Spleen (tissue), 11 donors: ENCODE results near the gene XAGE2. TPM values are rescaled to one million over a fixed set of nuclear protein-coding genes. Genes with fewer than 3 reads are reported as not detected.

Experiments
- DNase-seq: peaks from one replicate; pipeline ENCODE4 v3.0.0-alpha.2; 2020
- H3K27ac ChIP-seq, 8 donors: fragments of 200-600 bp; sonication (generic) in 7 of 8; 1 replicate in 4 of 8; 2 replicates in 4 of 8; pipeline versions ENCODE4 v1.5.0 to v1.8.0; 2016 to 2021; ENCODE audit warnings: inconsistent platforms in 4 of 8, mild to moderate bottlenecking in 4 of 8, moderate library complexity in 1 of 8
- H3K27me3 ChIP-seq, 7 donors: fragments of 200-600 bp; sonication (generic) in 6 of 7; replicated peaks in 1 of 7; 1 replicate in 4 of 7; 2 replicates in 3 of 7; pipeline versions ENCODE4 v1.5.0 to v1.8.0; 2016 to 2021; ENCODE audit warnings: inconsistent platforms in 3 of 7, mild to moderate bottlenecking in 1 of 7
- H3K36me3 ChIP-seq, 6 donors: fragments of 200-600 bp; sonication (generic) in 5 of 6; 1 replicate in 4 of 6; 2 replicates in 2 of 6; pipeline versions ENCODE4 v1.5.0 to v1.8.0; 2016 to 2021; ENCODE audit warnings: inconsistent platforms in 2 of 6
- H3K4me1 ChIP-seq, 6 donors: fragments of 200-600 bp; sonication (generic) in 5 of 6; 1 replicate in 3 of 6; 2 replicates in 3 of 6; pipeline versions ENCODE4 v1.5.0 to v1.8.0; 2016 to 2021; ENCODE audit warnings: inconsistent platforms in 3 of 6
- H3K4me3 ChIP-seq, 8 donors: fragments of 200-600 bp; sonication (generic) in 7 of 8; 1 replicate in 4 of 8; 2 replicates in 4 of 8; pipeline versions ENCODE4 v1.5.0 to v1.8.0; 2016 to 2021; ENCODE audit warnings: inconsistent platforms in 4 of 8, mild to moderate bottlenecking in 4 of 8, moderate library complexity in 2 of 8
- H3K9me3 ChIP-seq, 8 donors: fragments of 200-600 bp; sonication (generic) in 7 of 8; 1 replicate in 4 of 8; 2 replicates in 4 of 8; pipeline versions ENCODE4 v1.5.0 to v1.8.0; 2016 to 2021; ENCODE audit warnings: inconsistent platforms in 4 of 8
- CTCF ChIP-seq, 11 experiments: fragments of 200-600 bp in 7 of 11; fragments of 450-650 bp in 4 of 11; sonication (generic) in 4 of 11; IDR thresholded peaks in 8 of 11; conservative IDR thresholded peaks in 3 of 11; 1 replicate in 7 of 11; 2 replicates in 4 of 11; pipeline versions ENCODE4 v1.4.0 to v1.8.0; 2016 to 2021; ENCODE audit warnings: antibody characterized with exemption in 11 of 11, inconsistent platforms in 4 of 11, mild to moderate bottlenecking in 1 of 11
- POLR2A ChIP-seq, 3 donors: fragments of 450-650 bp; IDR thresholded peaks; one replicate each; pipeline ENCODE4 v1.5.1; 2017; ENCODE audit warnings: antibody characterized with exemption in 3 of 3, mild to moderate bottlenecking in 1 of 3
- POLR2AphosphoS5 ChIP-seq, 3 donors: sonication (generic); formaldehyde crosslinking; IDR thresholded peaks; one replicate each; pipeline ENCODE4 v1.5.1; 2017; ENCODE audit warnings: antibody characterized with exemption in 3 of 3
- WGBS, 5 donors: extraction: QIAGEN DNeasy Blood & Tissue Kit in 3 of 5; methylation state at CpG; one replicate each; pipeline versions ENCODE4 v1.1.5 to v1.1.7; 2013 to 2018; 5-methylcytosine and 5-hydroxymethylcytosine counted together
- intact Hi-C: fragments of 100-400 bp; cut with DNase I; formaldehyde crosslinking; loops from one replicate; pipeline ENCODE4 v1.15.0; 2023; ENCODE audit warnings: low total_unique reads
- microRNA-seq, 3 donors: library from miRNA; unstranded; fragments of <30 nt; microRNA quantifications; one replicate each; pipeline versions ENCODE4 to v1.1.0, GENCODE V29; 2019 to 2020
- polyA plus RNA-seq, 3 donors: library from polyadenylated mRNA; stranded (reverse); fragments of 200-250 nt; gene quantifications; one replicate each; pipeline ENCODE4 v1.2.1, GENCODE V29; 2013
- small RNA-seq, 4 donors: library from RNA; depleted of rRNA; stranded (forward); fragments of <200 nt; gene quantifications; one replicate each; pipeline ENCODE3, GENCODE V24; 2016
- total RNA-seq, 7 donors: library from RNA; depleted of rRNA in 3 of 7; stranded (reverse); fragments of >200 nt in 3 of 7; fragmentation: NEBNext Ultra II Directional in 4 of 7; extraction: Animal tissue kit (Norgen Biotek cat#: 25700) in 4 of 7; gene quantifications; one replicate each; pipeline versions ENCODE4 v1.1.0 to v1.2.1, GENCODE V29; 2016 to 2021
- donor health status: healthy with polysubstance abuse.
- donor health status: DM: no; HTN: no; CAD: no; lungs with moderate emphysema.
- donor health status: DM: no; HTN: no; CAD: no.
- donor health status: Bipolar disorder and iron deficiency.
- donor health status: healthy.
- donor health status: DM: no; HTN: no; CAD: no.
- donor health status: DM: yes; HTN: yes; CAD: no.

The XAGE2 gene
- total and polyA plus RNA-seq, 10 donors: not detected

GRCh38 chrX:52424656-52425055, 55.8 kb downstream of the XAGE2 start:
- no peak overlapping the region for H3K4me3 ChIP-seq
- WGBS, 5 donors: 80 to 100% (median 92%) methylated on average over 1 of the region's 1 CpG
- TF ChIP-seq CTCF (IDR thresholded peaks at IDR 0.05 in 8 of 11, conservative IDR thresholded peaks at IDR 0.05 in 3 of 11) (no peak), POLR2A (IDR thresholded peaks at IDR 0.05) (no peak), POLR2AphosphoS5 (IDR thresholded peaks at IDR 0.05) (no peak)
- H3K27me3 ChIP-seq: peaks cover 0 to 8% (median 0%) of the 10 kb centered on the region in 7 donors
- DNase-seq: no peak
- intact Hi-C loops: no loop called here
- H3K9me3 ChIP-seq: no peaks in the 10 kb centered on the region
- H3K27ac ChIP-seq: no peak overlapping the region
- H3K4me1 ChIP-seq: no peaks in the 10 kb centered on the region
- H3K36me3 ChIP-seq: no peaks in the 10 kb centered on the region

Small RNAs within 50 kb of the gene (microRNA-seq; reads per million reads assigned to microRNA genes)
- 0 to 0.36 (median 0) reads per million in 3 donors for gene MIR8088

Small RNAs within 50 kb of the gene (small RNA-seq; reads per million reads assigned to genes)
- 0 reads per million in 4 donors for gene MIR8088

Other genes starting within 250 kb of the XAGE2 start
- gene MAGED4, start 184.1 kb upstream of the XAGE2 start, total RNA-seq: 1 to 10 TPM in 5 of 7 donors, under 1 TPM in 1, not detected in 1; 0.84 to 4.5 (median 2.3) TPM
- gene MAGED4, start 184.1 kb upstream of the XAGE2 start, polyA plus RNA-seq: 1 to 10 TPM in 2 of 3 donors, under 1 TPM in 1; 0.61 to 1.9 (median 1.6) TPM
- gene XAGE1A, start 126.8 kb downstream of the XAGE2 start, total RNA-seq: not detected
- under 1 TPM in 2 of 3 donors, not detected in 1; 0.46 to 0.50 TPM for gene XAGE1A, start 126.8 kb downstream of the XAGE2 start, polyA plus RNA-seq
- gene XAGE1B, start 148.0 kb downstream of the XAGE2 start, total RNA-seq: not detected
- gene XAGE1B, start 148.0 kb downstream of the XAGE2 start, polyA plus RNA-seq: under 1 TPM in 2 of 3 donors, not detected in 1; 0.46 to 0.50 TPM